ENCODE data around the gene ZMYND8. TPM values are rescaled to one million over a fixed set of nuclear protein-coding genes. Genes with fewer than 3 reads are reported as not detected.

ZMYND8 gene
- total RNA-seq, 1 experiment from 2014 or later: 11.6 TPM

DNA sequence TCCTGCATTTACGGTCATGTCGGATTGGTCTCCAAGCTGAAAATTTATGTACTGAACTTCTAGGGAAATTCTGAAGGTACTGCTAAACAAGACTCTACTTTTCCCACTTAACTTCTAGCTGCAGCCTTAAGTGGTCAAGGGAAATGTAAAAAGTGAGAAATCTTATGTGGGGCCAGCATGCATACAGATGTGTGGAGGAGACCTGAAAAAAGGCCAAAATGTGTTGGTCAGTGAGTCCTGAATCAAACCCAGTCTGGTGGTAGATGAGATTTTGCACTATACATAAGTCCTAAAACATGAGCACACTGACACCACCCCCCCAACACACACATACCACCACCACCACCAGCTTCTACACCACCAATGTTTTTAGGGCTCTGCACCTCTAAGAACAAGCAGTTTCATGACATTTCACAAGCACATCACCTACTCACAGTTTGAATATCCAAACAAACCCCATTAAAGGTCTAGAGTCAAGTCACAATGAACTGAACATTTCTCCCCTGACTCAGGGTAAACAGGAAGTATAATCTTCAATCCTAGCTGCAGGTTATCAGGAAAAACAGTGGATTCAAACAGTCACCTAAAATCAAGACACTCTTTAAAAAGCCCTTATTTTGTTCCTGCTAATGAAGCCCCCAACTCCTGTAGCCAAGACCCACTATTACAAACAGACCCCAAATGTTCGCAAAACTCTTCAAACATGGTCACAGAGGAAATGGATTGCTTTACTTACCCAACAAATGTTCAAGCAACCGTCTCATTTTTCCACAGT, 1.6 kb downstream of the ZMYND8 start:
- Histone ChIP-seq H3K36me3 (ENCODE audit: low read depth, low read length) (no peaks in the 10 kb centered on the region), H2AFZ (ENCODE audit: low read length) (no peak overlapping the region), H3K4me1 (ENCODE audit: insufficient read depth, low read length) (peaks cover 92% of the 10 kb centered on the region), H3K27ac (ENCODE audit: low read length) (peak overlapping the region; percentile 96), H3K4me2 (ENCODE audit: low read length) (peak overlapping the region; percentile 75), H3K4me3 (ENCODE audit: low read length) (peak overlapping the region; percentile 48), H3K79me2 (ENCODE audit: low read length) (peaks cover 65% of the 10 kb centered on the region), H3K9me2 (replicated peaks; ENCODE audit: low read length) (no peaks in the 10 kb centered on the region), H3F3A (ENCODE audit: low read length, unreplicated experiment) (peaks cover 21% of the 10 kb centered on the region), H3K9me3 (ENCODE audit: low read length) (no peaks in the 10 kb centered on the region), H3K9ac (ENCODE audit: low read length) (peak overlapping the region; percentile 20; the same call in 1 of the 2 replicates), H3K27me3 (ENCODE audit: low read length) (no peaks in the 10 kb centered on the region), H4K20me1 (ENCODE audit: low read length) (no peaks in the 10 kb centered on the region)
- BruUV-seq (replicated peaks): no TSS peak
- intact Hi-C loops (cut with micrococcal nuclease): loop anchor here (1.0 kb wide), 1 partner anchor 36 kb away; no protein-coding TSS in a partner anchor
- CTCF ChIA-PET: interaction anchor here (0.7 kb wide), 2 partner anchors 23 to 29 kb away, joined by 4 to 6 read pairs; no protein-coding TSS in a partner anchor
- ATAC-seq (no peak), DNase-seq (peak; percentile 70)
- TF ChIP-seq, protein P1, sequence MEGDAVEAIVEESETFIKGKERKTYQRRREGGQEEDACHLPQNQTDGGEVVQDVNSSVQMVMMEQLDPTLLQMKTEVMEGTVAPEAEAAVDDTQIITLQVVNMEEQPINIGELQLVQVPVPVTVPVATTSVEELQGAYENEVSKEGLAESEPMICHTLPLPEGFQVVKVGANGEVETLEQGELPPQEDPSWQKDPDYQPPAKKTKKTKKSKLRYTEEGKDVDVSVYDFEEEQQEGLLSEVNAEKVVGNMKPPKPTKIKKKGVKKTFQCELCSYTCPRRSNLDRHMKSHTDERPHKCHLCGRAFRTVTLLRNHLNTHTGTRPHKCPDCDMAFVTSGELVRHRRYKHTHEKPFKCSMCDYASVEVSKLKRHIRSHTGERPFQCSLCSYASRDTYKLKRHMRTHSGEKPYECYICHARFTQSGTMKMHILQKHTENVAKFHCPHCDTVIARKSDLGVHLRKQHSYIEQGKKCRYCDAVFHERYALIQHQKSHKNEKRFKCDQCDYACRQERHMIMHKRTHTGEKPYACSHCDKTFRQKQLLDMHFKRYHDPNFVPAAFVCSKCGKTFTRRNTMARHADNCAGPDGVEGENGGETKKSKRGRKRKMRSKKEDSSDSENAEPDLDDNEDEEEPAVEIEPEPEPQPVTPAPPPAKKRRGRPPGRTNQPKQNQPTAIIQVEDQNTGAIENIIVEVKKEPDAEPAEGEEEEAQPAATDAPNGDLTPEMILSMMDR (conservative IDR thresholded peaks at IDR 0.05; ENCODE audit: low read depth, low read length): no peak
- TF ChIP-seq EZH2phosphoT487 (IDR thresholded peaks at IDR 0.05; ENCODE audit: borderline replicate concordance, low read length) (no peak), EZH2 (IDR thresholded peaks at IDR 0.05; ENCODE audit: low read length, unreplicated experiment) (no peak)
- POLR2A ChIA-PET (ENCODE audit: unreplicated experiment): interaction anchor here (0.6 kb wide), 1 partner anchor 1567 kb away, joined by 6 read pairs; no protein-coding TSS in a partner anchor

DNA sequence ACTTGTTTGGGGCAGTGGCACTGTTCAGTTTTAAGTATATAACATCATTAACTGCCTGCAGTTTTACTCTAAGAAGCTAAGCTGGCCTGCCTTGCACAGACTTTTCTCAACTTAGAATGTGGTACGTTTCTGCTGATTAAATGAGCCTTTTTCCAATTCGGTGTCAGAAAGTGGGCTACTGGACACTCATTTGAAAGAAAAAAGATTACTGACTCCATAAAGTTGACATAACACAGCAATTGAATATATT, 2.1 kb downstream of the ZMYND8 start:
- TF ChIP-seq, protein P1 (conservative IDR thresholded peaks at IDR 0.05; ENCODE audit: low read depth, low read length): no peak
- no peak for TF ChIP-seq EZH2phosphoT487 (IDR thresholded peaks at IDR 0.05; ENCODE audit: borderline replicate concordance, low read length)
- no TSS peak for BruUV-seq (replicated peaks)
- Histone ChIP-seq H3K79me2 (ENCODE audit: low read length) (peaks cover 70% of the 10 kb centered on the region), H3K36me3 (ENCODE audit: low read depth, low read length) (no peaks in the 10 kb centered on the region), H2AFZ (ENCODE audit: low read length) (no peak overlapping the region), H3K9ac (ENCODE audit: low read length) (no peak overlapping the region), H3K4me2 (ENCODE audit: low read length) (peak overlapping the region; percentile 75), H3K27me3 (ENCODE audit: low read length) (no peaks in the 10 kb centered on the region), H3K9me2 (replicated peaks; ENCODE audit: low read length) (no peaks in the 10 kb centered on the region), H4K20me1 (ENCODE audit: low read length) (no peaks in the 10 kb centered on the region), H3K4me1 (ENCODE audit: insufficient read depth, low read length) (peaks cover 87% of the 10 kb centered on the region), H3K4me3 (ENCODE audit: low read length) (peak overlapping the region; percentile 48; the same call in 1 of the 2 replicates), H3K27ac (ENCODE audit: low read length) (peak overlapping the region; percentile 96), H3F3A (ENCODE audit: low read length, unreplicated experiment) (peaks cover 16% of the 10 kb centered on the region), H3K9me3 (ENCODE audit: low read length) (no peaks in the 10 kb centered on the region)
- no peak for ATAC-seq
- ChIA-PET POLR2A (ENCODE audit: unreplicated experiment) (interaction anchor here (0.6 kb wide), 1 partner anchor 1567 kb away, joined by 6 read pairs; no protein-coding TSS in a partner anchor), CTCF (interaction anchor here (0.7 kb wide), 1 partner anchor 30 kb away, joined by 6 read pairs; no protein-coding TSS in a partner anchor)
- no peak for DNase-seq
- intact Hi-C loops (cut with micrococcal nuclease): no loop called here
